HG03108 (cell line): ENCODE data around the gene ERH.
"Not testable (repeated sequence)": the region's sequence is repeated elsewhere in the genome, so short reads cannot be mapped to it uniquely, and the experiment has no call there.

ENCODE experiments used
- ATAC-seq: cut with Tn5 transposase; IDR thresholded peaks from one replicate; pipeline ENCODE4 v1.9.1; 2021; ENCODE audit warnings: moderate library complexity; ENCODE audit not compliant: unreplicated experiment

ERH gene

GRCh38 chr14:69398053-69398817 is at the start of gene ERH, which contains the start of gene SLC39A9:
Gene ERH, minus strand, starts transcription at chr14:69398299. Its CDS starts 66 bp downstream, at chr14:69398233.
Gene SLC39A9, plus strand, starts transcription at chr14:69398692. Its CDS starts 678 bp downstream, at chr14:69399370.
- ATAC-seq = peak; percentile 84

DNA sequence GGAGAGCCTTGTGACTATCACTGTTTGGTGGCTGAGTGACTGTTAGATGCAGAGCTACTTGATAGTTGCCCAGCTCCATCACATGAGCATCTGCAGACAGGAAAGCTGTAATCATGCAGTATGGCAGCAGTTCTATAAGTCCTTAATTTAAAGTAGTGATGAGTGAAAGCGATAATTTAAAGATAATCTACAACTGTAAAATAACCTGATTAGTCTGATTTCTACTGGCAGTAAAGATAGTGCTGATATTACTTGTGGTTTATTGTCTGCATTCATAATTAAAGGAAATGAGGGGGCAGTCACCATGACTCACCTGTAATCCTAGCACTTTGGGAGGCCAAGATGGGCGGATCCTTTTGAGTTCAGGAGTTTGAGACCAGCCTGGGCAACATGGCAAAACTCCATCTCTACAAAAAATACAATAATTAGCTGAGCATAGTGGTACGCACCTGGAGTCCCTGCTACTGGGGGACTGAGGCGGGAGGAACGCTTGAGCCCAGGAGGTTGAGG is 45.3 kb upstream of the ERH start:
- ATAC-seq = no peak

GRCh38 chr14:69441948-69442347 is 43.8 kb upstream of the ERH start:
- ATAC-seq = peak; percentile 67

GRCh38 chr14:69439521-69440270 is 41.6 kb upstream of the ERH start:
- no peak for ATAC-seq

GRCh38 chr14:69432364-69432763 is 34.3 kb upstream of the ERH start:
- ATAC-seq = no peak

- ATAC-seq = no peak
Observed at GRCh38 chr14:69430306-69430939, 32.3 kb upstream of the ERH start.

- no peak for ATAC-seq
Observed at GRCh38 chr14:69429643-69430042, 31.5 kb upstream of the ERH start.

GRCh38 chr14:69428289-69428998 is 30.3 kb upstream of the ERH start:
- ATAC-seq = peak; percentile 76

DNA sequence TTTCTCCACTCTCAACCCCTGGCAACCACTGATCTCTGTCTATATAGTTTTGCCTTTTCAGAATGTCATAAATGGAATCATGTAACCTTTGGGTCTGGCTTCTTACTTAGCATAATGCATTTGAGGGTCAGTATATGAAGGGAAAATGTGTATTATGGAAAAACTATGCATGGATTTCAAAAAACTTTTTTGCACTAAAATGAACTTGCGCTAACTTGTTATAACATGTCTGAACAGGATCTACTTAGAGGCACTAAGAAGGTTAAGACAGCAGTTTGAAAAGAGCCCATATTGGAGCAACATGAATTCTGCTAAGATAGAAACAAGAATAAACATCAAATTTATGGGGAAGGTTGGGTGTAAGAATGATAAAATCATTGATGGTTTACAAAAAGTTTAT is 29.5 kb upstream of the ERH start:
- no peak for ATAC-seq

DNA sequence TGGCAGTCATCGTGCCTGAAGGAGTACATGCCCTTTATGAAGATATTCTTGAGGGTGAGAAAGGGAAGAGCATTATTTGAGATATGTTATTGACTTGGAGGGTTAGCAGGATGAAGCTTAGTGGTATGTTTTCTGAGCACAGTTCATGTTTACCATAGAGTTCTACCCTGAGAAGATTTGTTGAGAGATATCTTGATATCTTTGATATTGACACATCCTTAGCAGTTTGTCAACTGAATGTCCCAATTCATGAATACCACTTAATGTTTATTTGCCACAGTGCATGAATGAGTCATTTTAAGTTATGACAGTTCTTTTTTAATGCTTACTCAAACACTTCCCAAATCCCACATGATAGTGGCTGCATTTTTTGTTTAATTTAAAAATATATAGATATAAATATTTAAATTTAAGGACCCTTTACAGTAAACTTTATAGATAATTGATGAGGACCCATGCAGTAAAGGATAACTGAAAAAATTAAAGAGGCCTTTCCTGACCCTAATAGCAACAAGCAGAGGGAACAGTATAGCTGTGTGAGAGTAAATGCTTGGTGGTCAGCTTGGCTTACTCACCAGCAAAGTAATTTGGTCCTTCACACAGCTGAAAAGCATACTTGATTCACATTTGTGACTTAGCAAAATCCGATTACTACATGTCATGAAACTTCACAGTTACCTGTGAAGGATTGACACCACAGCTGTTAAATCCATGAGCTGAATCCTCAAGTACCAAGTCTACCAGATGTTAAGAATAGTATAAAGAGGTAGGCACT is 26.2 kb upstream of the ERH start:
- ATAC-seq = no peak

- ATAC-seq = no peak
Observed at GRCh38 chr14:69423279-69423678, 25.2 kb upstream of the ERH start.

DNA sequence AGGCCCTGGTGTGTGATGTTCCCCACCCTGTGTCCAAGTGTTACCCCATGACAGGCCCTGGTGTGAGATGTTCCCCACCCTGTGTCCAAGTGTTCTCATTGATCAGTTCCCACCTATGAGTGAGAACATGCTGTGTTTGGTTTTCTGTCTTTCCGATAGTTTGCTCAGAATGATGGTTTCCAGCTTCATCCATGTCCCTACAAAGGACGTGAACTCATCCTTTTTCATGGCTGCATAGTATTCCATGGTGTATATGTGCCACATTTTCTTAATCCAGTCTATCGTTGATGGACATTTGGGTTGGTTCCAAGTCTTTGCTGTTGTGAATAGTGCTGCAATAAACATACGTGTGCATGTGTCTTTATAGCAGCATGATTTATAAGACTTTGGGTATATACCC is 18.0 kb upstream of the ERH start:
- not testable (repeated sequence) for ATAC-seq

- ATAC-seq = no peak
Observed at GRCh38 chr14:69413483-69413882, 15.4 kb upstream of the ERH start.

- ATAC-seq = no peak
Observed at GRCh38 chr14:69408331-69408960, 10.3 kb upstream of the ERH start.

GRCh38 chr14:69405762-69406161 is 7.7 kb upstream of the ERH start:
- ATAC-seq = no peak

- ATAC-seq = no peak
Observed at GRCh38 chr14:69404883-69405282, 6.8 kb upstream of the ERH start.

GRCh38 chr14:69404478-69404877 is 6.4 kb upstream of the ERH start:
- no peak for ATAC-seq

DNA sequence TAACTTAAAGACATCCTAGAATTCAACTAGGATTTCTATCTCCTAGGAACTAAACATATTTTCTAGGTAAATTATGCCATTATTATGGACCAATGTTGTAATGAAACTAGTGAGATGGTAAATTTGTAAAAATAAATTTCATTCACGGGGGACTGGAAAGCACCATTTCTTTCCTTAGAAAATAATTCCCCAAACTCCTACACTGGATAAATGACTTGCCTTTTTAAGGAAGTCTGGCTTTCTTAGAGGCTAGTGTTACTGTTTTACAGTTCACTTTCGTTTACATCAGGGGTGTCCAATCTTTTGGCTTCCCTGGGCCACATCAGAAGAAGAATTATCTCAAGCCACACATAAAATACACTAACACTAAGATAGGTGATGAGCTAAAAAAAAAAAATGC is 3.7 kb upstream of the ERH start:
- no peak for ATAC-seq

DNA sequence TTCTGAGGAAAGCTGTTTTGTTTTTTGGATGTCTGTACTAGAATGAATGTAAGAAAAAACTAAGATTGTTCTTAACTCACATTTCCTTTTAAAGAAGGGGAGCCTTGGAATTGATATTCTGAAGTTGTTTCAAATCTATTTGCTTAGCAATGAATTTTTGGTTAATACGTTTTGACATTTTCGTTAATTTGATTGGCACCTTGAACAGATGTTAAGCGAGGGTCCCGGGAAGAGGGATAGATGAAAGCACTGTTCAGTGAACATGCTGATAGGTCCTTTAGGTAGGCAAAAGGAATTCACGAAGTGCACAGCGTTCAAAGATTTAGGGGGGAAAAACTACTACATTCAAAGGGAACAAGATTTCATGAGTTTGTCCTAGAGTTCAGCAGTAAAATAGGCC is 2.1 kb upstream of the ERH start:
- ATAC-seq = no peak

- no peak for ATAC-seq
Observed at GRCh38 chr14:69399750-69400149, 1.7 kb upstream of the ERH start.
